ENCODE results near the gene CCDC141.

Gene CCDC141

DNA sequence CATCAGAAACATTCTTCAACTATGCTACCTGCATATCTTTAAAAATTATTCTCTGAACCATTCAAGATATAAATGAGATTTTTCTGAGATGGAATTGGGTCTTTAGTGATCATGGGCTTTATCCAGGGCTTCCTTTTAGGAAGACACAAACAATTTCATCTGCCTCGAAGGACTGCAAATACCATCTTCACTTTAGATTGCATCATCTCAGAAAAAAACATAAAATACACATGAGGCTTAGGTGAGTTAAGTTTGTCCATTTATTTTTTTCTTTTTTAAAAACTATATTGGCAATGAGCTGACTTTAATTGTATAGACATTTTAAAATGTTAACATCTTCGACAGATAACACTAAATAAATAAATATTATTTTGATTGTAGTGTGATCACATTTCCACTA, 262.8 kb downstream of the CCDC141 start:
- DNase-seq (ENCODE audit: low read depth in 2 of 2): no peak
- TF ChIP-seq, protein P1, sequence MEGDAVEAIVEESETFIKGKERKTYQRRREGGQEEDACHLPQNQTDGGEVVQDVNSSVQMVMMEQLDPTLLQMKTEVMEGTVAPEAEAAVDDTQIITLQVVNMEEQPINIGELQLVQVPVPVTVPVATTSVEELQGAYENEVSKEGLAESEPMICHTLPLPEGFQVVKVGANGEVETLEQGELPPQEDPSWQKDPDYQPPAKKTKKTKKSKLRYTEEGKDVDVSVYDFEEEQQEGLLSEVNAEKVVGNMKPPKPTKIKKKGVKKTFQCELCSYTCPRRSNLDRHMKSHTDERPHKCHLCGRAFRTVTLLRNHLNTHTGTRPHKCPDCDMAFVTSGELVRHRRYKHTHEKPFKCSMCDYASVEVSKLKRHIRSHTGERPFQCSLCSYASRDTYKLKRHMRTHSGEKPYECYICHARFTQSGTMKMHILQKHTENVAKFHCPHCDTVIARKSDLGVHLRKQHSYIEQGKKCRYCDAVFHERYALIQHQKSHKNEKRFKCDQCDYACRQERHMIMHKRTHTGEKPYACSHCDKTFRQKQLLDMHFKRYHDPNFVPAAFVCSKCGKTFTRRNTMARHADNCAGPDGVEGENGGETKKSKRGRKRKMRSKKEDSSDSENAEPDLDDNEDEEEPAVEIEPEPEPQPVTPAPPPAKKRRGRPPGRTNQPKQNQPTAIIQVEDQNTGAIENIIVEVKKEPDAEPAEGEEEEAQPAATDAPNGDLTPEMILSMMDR (IDR thresholded peaks at IDR 0.05; ENCODE audit: low read depth, low read length): no peak
- H3K4me3 ChIP-seq (replicated peaks in 1 of 2; ENCODE audit: low read depth in 2 of 2, low read length in 2 of 2): no peak overlapping the region

DNA sequence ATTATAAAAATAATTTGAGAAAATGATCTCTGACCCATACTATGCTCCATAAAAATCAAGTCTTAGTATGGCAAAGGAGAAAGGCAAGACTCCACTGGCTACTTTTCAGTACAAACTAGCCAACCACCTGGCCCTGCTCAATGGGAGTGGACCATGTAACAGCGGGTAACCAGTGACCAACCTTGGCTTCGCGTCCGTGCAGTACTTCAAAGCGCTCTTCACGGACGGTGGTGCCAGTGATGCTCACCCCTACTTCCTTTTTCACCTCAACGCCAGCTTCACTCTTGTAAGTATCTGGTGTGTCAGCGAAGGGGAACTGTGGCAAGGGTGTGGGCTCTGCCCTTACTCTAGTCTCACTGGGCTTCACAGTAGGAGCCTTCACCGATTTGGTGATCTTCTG, 266.0 kb downstream of the CCDC141 start:
- no peak overlapping the region for H3K4me3 ChIP-seq (replicated peaks in 1 of 2; ENCODE audit: low read depth in 2 of 2, low read length in 2 of 2)
- no peak for DNase-seq (ENCODE audit: low read depth in 2 of 2)
- TF ChIP-seq, protein P1 (IDR thresholded peaks at IDR 0.05; ENCODE audit: low read depth, low read length): no peak

DNA sequence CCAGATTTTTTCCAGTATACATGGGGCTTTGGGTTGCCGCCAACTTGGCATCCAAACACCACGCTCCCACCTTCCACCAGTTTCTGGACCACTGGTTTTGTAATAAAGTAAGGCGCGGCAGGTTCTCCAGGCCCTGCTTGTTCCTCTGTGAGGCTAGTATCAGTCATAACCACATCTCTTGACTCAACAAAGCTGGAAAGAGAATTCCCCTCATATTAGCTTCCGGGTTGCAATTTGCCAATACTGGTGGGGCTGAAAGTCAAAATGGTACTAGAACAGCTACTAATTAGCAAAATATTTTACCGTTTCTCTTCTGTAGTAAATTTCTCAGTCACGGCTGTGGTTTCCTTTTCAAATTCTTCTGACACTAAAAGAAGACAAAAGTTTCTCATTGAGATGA, 267.7 kb downstream of the CCDC141 start:
- TF ChIP-seq, protein P1 (IDR thresholded peaks at IDR 0.05; ENCODE audit: low read depth, low read length): no peak
- no peak for DNase-seq (ENCODE audit: low read depth in 2 of 2)
- no peak overlapping the region for H3K4me3 ChIP-seq (replicated peaks in 1 of 2; ENCODE audit: low read depth in 2 of 2, low read length in 2 of 2)
